ENCODE data around the gene TTC27. TPM values are rescaled to one million over a fixed set of nuclear protein-coding genes. Genes with fewer than 3 reads are reported as not detected.

The TTC27 gene
- total and polyA plus RNA-seq, 2 of the 13 experiments (the other 11 are each of a cell fraction or from before 2014, with no cell fraction given) = 26.7 to 44.7 TPM

- no peak for FAIRE-seq
- no TSS peak for BruUV-seq (replicated peaks)
These were observed 176.4 kb downstream of the TTC27 start for GRCh38 chr2:32804205-32804604.

More at GRCh38 chr2:32804205-32804604, 176.4 kb downstream of the TTC27 start:
- no peak overlapping the region for H3K4me2 ChIP-seq (ENCODE audit: low read depth, low read length)
- H4K20me1 ChIP-seq (ENCODE audit: insufficient read depth, low read length) = no peaks in the 10 kb centered on the region
- H3K27me3 ChIP-seq (ENCODE audit: control insufficient read depth in 1 of 2, insufficient read depth in 2 of 2, low read length in 2 of 2) = no peaks in the 10 kb centered on the region
- POLR2A ChIA-PET = no interaction called here
- ATAC-seq = no peak
- no peaks in the 10 kb centered on the region for H3K9me3 ChIP-seq (ENCODE audit: low read length)
- no peak overlapping the region for H3K4me3 ChIP-seq (replicated peaks in 1 of 3; ENCODE audit: insufficient read depth in 1 of 3, low read depth in 2 of 3, low read length in 3 of 3)
- no peak overlapping the region for H3K9ac ChIP-seq (ENCODE audit: insufficient read depth, low read depth, low read length)
- intact Hi-C loops (cut with micrococcal nuclease; ENCODE audit: unreplicated experiment) = no loop called here
- in situ Hi-C loops (cut with HindIII; ENCODE audit: extremely low pct_ligation_motif_present, low pct_unique_long_range_greater_than_20kb) = no loop called here
- WGBS (ENCODE audit: low lambda C conversion rate) = over 99% methylated on average over 2 of the region's 2 CpGs
- no peak for DNase-seq (ENCODE audit: low spot score)
- CTCF ChIA-PET (ENCODE audit: low intra/inter-chr PET ratio, low total read pairs) = no interaction called here
- H3K79me2 ChIP-seq (ENCODE audit: insufficient read depth, low read length) = no peaks in the 10 kb centered on the region
- peaks cover 0 to 3% of the 10 kb centered on the region in 2 experiments; a peak in 2 of 5 replicates for H3K36me3 ChIP-seq (replicated peaks in 1 of 2; ENCODE audit: control insufficient read depth in 1 of 2, insufficient read depth in 2 of 2, low read length in 2 of 2)
- H2AFZ ChIP-seq (ENCODE audit: low read length) = no peak overlapping the region
- H3K4me1 ChIP-seq (ENCODE audit: insufficient read depth, low read length) = peaks cover 13% of the 10 kb centered on the region
- no peak overlapping the region for H3K27ac ChIP-seq (ENCODE audit: extremely low read length, insufficient read depth, low read length)
- TF ChIP-seq ZNF839 (CRISPR knock-in tag; IDR thresholded peaks at IDR 0.05; ENCODE audit: borderline replicate concordance) (no peak), HIC2 (CRISPR knock-in tag; IDR thresholded peaks at IDR 0.05; ENCODE audit: low read depth) (no peak), ZBTB42 (CRISPR knock-in tag; IDR thresholded peaks at IDR 0.05) (no peak), PAF1 (CRISPR knock-in tag; IDR thresholded peaks at IDR 0.05) (no peak), CC2D1A (CRISPR knock-in tag; IDR thresholded peaks at IDR 0.05) (no peak), ZNF678 (CRISPR knock-in tag; IDR thresholded peaks at IDR 0.05) (no peak), ZBTB37 (CRISPR knock-in tag; IDR thresholded peaks at IDR 0.05) (no peak), ATF4 (CRISPR knock-in tag; IDR thresholded peaks at IDR 0.05) (no peak), POLR2AphosphoS2 (IDR thresholded peaks at IDR 0.05; ENCODE audit: low read depth, low read length) (no peak), ISL2 (CRISPR knock-in tag; IDR thresholded peaks at IDR 0.05) (no peak), ZNF589 (CRISPR knock-in tag; conservative IDR thresholded peaks at IDR 0.05) (no peak), ZNF253 (CRISPR knock-in tag; IDR thresholded peaks at IDR 0.05; ENCODE audit: borderline replicate concordance) (no peak), ZMYM3 (CRISPR knock-in tag; IDR thresholded peaks at IDR 0.05) (no peak), NFRKB (IDR thresholded peaks at IDR 0.05) (no peak), GTF3A (CRISPR knock-in tag; conservative IDR thresholded peaks at IDR 0.05) (no peak), ZNF614 (CRISPR knock-in tag; IDR thresholded peaks at IDR 0.05; ENCODE audit: borderline replicate concordance) (no peak)
- TF ChIP-seq, protein P1, sequence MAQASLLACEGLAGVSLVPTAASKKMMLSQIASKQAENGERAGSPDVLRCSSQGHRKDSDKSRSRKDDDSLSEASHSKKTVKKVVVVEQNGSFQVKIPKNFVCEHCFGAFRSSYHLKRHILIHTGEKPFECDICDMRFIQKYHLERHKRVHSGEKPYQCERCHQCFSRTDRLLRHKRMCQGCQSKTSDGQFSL (CRISPR knock-in tag; IDR thresholded peaks at IDR 0.05) = no peak
- TF ChIP-seq, protein P2, sequence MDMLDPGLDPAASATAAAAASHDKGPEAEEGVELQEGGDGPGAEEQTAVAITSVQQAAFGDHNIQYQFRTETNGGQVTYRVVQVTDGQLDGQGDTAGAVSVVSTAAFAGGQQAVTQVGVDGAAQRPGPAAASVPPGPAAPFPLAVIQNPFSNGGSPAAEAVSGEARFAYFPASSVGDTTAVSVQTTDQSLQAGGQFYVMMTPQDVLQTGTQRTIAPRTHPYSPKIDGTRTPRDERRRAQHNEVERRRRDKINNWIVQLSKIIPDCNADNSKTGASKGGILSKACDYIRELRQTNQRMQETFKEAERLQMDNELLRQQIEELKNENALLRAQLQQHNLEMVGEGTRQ (IDR thresholded peaks at IDR 0.05; ENCODE audit: low read depth, low read length) = no peak
- TF ChIP-seq, protein P2 (CRISPR knock-in tag; IDR thresholded peaks at IDR 0.05; ENCODE audit: borderline replicate concordance) = no peak

Measured in HepG2 (cell line).